Measurements from ENCODE around the gene HS6ST1. TPM values are rescaled to one million over a fixed set of nuclear protein-coding genes. Genes with fewer than 3 reads are reported as not detected.

The HS6ST1 gene
- total and polyA plus RNA-seq, 2 donors (not counting 1 experiment from before 2014, with no cell fraction given): 16.6 to 59.9 TPM

DNA sequence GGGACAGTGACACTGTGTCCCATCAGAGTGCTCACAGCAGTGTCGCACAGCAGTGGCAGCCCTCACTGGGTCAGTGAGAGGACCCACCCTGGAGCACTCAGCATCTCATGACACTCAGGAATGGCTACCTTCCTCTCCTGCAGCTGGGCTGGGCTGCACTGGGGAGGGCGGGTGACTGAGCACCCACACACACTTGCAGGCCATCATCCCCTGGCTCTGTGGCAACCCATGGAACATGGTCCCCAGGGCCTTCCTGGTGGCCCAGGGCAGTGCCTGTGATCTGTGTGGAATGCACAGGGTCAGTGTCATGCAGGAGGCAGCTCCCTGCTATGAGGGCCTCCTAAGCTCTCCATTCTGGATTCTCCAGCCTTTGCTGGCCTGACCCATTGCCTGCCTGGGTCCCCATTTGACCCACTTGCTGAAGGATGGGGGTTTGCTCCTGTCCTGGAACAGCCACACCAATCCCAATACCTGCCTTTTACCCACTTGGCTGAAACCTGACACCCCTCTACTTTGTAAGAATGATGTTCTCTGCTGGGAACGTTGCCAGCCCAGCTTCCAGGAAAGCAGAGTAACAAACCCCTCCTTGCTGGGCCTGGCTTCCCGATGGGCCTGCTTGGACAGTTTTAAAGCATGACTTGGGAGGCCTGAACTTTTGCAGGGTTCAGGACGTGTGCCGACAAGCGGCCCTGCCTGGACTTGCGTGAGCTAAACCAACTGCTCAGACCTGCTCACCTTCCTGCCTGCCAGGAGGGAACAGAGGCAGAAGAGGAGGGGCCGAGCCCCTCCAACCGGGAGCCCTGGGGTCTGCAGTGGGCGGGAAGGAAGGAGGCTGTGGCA lies 13.7 kb downstream of the HS6ST1 start:
- TF ChIP-seq EZH2 (IDR thresholded peaks at IDR 0.05; ENCODE audit: low read length, missing control alignments): no peak
- TF ChIP-seq, protein P1, sequence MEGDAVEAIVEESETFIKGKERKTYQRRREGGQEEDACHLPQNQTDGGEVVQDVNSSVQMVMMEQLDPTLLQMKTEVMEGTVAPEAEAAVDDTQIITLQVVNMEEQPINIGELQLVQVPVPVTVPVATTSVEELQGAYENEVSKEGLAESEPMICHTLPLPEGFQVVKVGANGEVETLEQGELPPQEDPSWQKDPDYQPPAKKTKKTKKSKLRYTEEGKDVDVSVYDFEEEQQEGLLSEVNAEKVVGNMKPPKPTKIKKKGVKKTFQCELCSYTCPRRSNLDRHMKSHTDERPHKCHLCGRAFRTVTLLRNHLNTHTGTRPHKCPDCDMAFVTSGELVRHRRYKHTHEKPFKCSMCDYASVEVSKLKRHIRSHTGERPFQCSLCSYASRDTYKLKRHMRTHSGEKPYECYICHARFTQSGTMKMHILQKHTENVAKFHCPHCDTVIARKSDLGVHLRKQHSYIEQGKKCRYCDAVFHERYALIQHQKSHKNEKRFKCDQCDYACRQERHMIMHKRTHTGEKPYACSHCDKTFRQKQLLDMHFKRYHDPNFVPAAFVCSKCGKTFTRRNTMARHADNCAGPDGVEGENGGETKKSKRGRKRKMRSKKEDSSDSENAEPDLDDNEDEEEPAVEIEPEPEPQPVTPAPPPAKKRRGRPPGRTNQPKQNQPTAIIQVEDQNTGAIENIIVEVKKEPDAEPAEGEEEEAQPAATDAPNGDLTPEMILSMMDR (conservative IDR thresholded peaks at IDR 0.05 in 1 of 2, IDR thresholded peaks at IDR 0.05 in 1 of 2; ENCODE audit: low read depth in 1 of 2, low read length in 2 of 2): no peak
- peaks cover 58% of the 10 kb centered on the region for H3K79me2 ChIP-seq (ENCODE audit: control insufficient read depth, insufficient read depth, low read length)
- peak overlapping the region; percentile 97 for H3K27ac ChIP-seq (ENCODE audit: insufficient read depth, low read length)
- peaks cover 48% of the 10 kb centered on the region for H3K4me1 ChIP-seq (ENCODE audit: control insufficient read depth, extremely low read depth, insufficient read depth, low read length)
- H4K20me1 ChIP-seq (ENCODE audit: control insufficient read depth, extremely low read depth, insufficient read depth, low read length): no peaks in the 10 kb centered on the region
- peak overlapping the region; percentile 68 for H3K4me2 ChIP-seq (ENCODE audit: extremely low read depth, insufficient read depth, low read length)
- DNase-seq (ENCODE audit: low read depth in 2 of 2): peak; percentile 95 to 98
- H2AFZ ChIP-seq (ENCODE audit: low read length): no peak overlapping the region
- no peak overlapping the region for H3K4me3 ChIP-seq (replicated peaks in 1 of 4; ENCODE audit: control extremely low read depth in 1 of 4, insufficient read depth in 1 of 4, low read depth in 3 of 4, low read length in 4 of 4)
- H3K9ac ChIP-seq (ENCODE audit: insufficient read depth, low read length): peak overlapping the region; percentile 82
- peaks cover 2% of the 10 kb centered on the region for H3K36me3 ChIP-seq (ENCODE audit: control insufficient read depth, insufficient read depth, low read length)
- H3K27me3 ChIP-seq (ENCODE audit: control insufficient read depth, insufficient read depth, low read length): no peaks in the 10 kb centered on the region
- no peaks in the 10 kb centered on the region for H3K9me3 ChIP-seq (ENCODE audit: control insufficient read depth, insufficient read depth, low read depth, low read length)

DNA sequence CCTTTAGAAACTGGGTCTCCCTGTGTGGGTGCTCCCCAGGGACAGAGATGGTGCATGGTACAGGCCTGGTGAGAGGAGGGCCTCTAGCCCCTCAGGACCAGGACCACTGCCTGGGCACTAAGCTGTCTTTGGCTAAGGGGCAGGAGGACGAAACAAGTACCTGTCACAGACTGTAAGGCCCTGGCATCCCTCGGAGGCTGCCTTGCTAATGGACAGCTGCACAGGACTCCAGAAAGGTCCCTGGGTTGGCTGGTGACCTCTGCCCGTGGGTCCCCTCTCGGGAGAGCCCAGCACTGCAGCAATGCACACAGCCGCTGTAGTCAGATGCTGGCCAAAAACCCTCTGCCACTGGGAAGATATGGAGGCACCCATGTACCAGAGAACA lies 14.3 kb downstream of the HS6ST1 start:
- Histone ChIP-seq H3K9ac (ENCODE audit: insufficient read depth, low read length) (no peak overlapping the region), H2AFZ (ENCODE audit: low read length) (no peak overlapping the region), H3K9me3 (ENCODE audit: control insufficient read depth, insufficient read depth, low read depth, low read length) (no peaks in the 10 kb centered on the region), H3K36me3 (ENCODE audit: control insufficient read depth, insufficient read depth, low read length) (peaks cover 2% of the 10 kb centered on the region), H3K79me2 (ENCODE audit: control insufficient read depth, insufficient read depth, low read length) (peaks cover 60% of the 10 kb centered on the region), H4K20me1 (ENCODE audit: control insufficient read depth, extremely low read depth, insufficient read depth, low read length) (no peaks in the 10 kb centered on the region), H3K4me3 (replicated peaks in 1 of 4; ENCODE audit: control extremely low read depth in 1 of 4, insufficient read depth in 1 of 4, low read depth in 3 of 4, low read length in 4 of 4) (no peak overlapping the region), H3K4me1 (ENCODE audit: control insufficient read depth, extremely low read depth, insufficient read depth, low read length) (peaks cover 46% of the 10 kb centered on the region), H3K27me3 (ENCODE audit: control insufficient read depth, insufficient read depth, low read length) (no peaks in the 10 kb centered on the region), H3K4me2 (ENCODE audit: extremely low read depth, insufficient read depth, low read length) (no peak overlapping the region), H3K27ac (ENCODE audit: insufficient read depth, low read length) (peak overlapping the region; percentile 97)
- DNase-seq (ENCODE audit: low read depth in 2 of 2): no peak
- TF ChIP-seq EZH2 (IDR thresholded peaks at IDR 0.05; ENCODE audit: low read length, missing control alignments): no peak
- TF ChIP-seq, protein P1 (conservative IDR thresholded peaks at IDR 0.05 in 1 of 2, IDR thresholded peaks at IDR 0.05 in 1 of 2; ENCODE audit: low read depth in 1 of 2, low read length in 2 of 2): no peak

DNA sequence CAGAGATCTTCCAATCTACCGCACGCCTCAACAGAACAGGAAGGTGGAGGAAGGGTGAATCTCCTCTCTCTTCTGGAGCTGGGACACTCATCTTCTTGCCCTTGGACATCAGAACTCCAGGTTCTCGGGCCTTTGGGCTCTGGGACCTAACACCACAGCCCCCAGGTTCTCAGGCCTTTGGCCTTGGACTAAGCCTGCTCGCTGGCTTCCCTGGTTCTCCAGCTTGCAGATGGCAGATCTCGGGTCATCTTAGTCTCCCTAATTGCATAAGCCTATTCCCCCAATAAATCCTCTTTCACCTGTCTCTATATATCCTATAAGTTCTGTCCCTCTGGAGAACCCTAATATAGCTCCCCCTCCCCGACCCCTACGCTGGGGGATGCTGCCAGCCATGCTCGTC lies 14.8 kb downstream of the HS6ST1 start:
- H4K20me1 ChIP-seq (ENCODE audit: control insufficient read depth, extremely low read depth, insufficient read depth, low read length): no peaks in the 10 kb centered on the region
- H3K27me3 ChIP-seq (ENCODE audit: control insufficient read depth, insufficient read depth, low read length): no peaks in the 10 kb centered on the region
- H3K4me1 ChIP-seq (ENCODE audit: control insufficient read depth, extremely low read depth, insufficient read depth, low read length): peaks cover 46% of the 10 kb centered on the region
- no peak overlapping the region for H3K4me2 ChIP-seq (ENCODE audit: extremely low read depth, insufficient read depth, low read length)
- no peak overlapping the region for H3K27ac ChIP-seq (ENCODE audit: insufficient read depth, low read length)
- H3K9me3 ChIP-seq (ENCODE audit: control insufficient read depth, insufficient read depth, low read depth, low read length): no peaks in the 10 kb centered on the region
- DNase-seq (ENCODE audit: low read depth in 2 of 2): no peak
- no peak overlapping the region for H2AFZ ChIP-seq (ENCODE audit: low read length)
- H3K36me3 ChIP-seq (ENCODE audit: control insufficient read depth, insufficient read depth, low read length): peaks cover 2% of the 10 kb centered on the region
- H3K4me3 ChIP-seq (replicated peaks in 1 of 4; ENCODE audit: control extremely low read depth in 1 of 4, insufficient read depth in 1 of 4, low read depth in 3 of 4, low read length in 4 of 4): no peak overlapping the region
- no peak for TF ChIP-seq EZH2 (IDR thresholded peaks at IDR 0.05; ENCODE audit: low read length, missing control alignments)
- TF ChIP-seq, protein P1 (conservative IDR thresholded peaks at IDR 0.05 in 1 of 2, IDR thresholded peaks at IDR 0.05 in 1 of 2; ENCODE audit: low read depth in 1 of 2, low read length in 2 of 2): no peak
- H3K79me2 ChIP-seq (ENCODE audit: control insufficient read depth, insufficient read depth, low read length): peaks cover 63% of the 10 kb centered on the region
- no peak overlapping the region for H3K9ac ChIP-seq (ENCODE audit: insufficient read depth, low read length)
